IMR-90 (cell line): ENCODE data around the gene KCNG4. TPM values are rescaled to one million over a fixed set of nuclear protein-coding genes. Genes with fewer than 3 reads are reported as not detected.

Source experiments
- ATAC-seq: fragments of 200-7000 bp; cut with Tn5 transposase; 2 replicates; pipeline ENCODE4 v1.9.1; 2020; ENCODE audit warnings: low read depth, mild to moderate bottlenecking, moderate library complexity
- BruUV-seq: library from RNA; stranded (reverse); fragments of 400-500 nt; replicated peaks from 2 replicates; lab custom pipeline; 2021; lab: Mats Ljungman, UMichigan
- CTCF ChIA-PET: fragments of 300-600 bp; formaldehyde crosslinking; extraction: SDS; loops from one replicate; lab custom pipeline; 2021; ENCODE audit warnings: antibody characterized with exemption; lab: Yijun Ruan, JAX
- POLR2A ChIA-PET: fragments of 300-600 bp; sonication (Branson Sonifier 250); formaldehyde crosslinking; loops from one replicate; lab custom pipeline; 2022; ENCODE audit warnings: antibody characterized with exemption; ENCODE audit not compliant: unreplicated experiment; lab: Charles Lee
- DNase-seq: peaks from one replicate; pipeline ENCODE4 v3.0.0; 2013
- H2AFZ ChIP-seq: replicated peaks from 2 replicates; pipeline ENCODE3; 2013; ENCODE audit warnings: low read length, mild to moderate bottlenecking; ENCODE audit not compliant: poor library complexity
- H2AK5ac ChIP-seq: 2 replicates; pipeline ENCODE4 v1.6.1; 2013; ENCODE audit warnings: low read depth, low read length, inconsistent platforms
- H2AK9ac ChIP-seq: replicated peaks from 2 replicates; pipeline ENCODE3; 2013; ENCODE audit warnings: mild to moderate bottlenecking, low read depth, low read length, moderate library complexity; ENCODE audit not compliant: poor library complexity
- H2BK120ac ChIP-seq: 2 replicates; pipeline ENCODE4 v1.6.1; 2013; ENCODE audit warnings: low read depth, low read length, inconsistent platforms
- H2BK15ac ChIP-seq: 3 replicates; pipeline ENCODE4 v1.6.1; 2013; ENCODE audit warnings: low read depth, low read length, inconsistent platforms
- H2BK20ac ChIP-seq: 2 replicates; pipeline ENCODE4 v1.6.1; 2013; ENCODE audit warnings: low read depth, mild to moderate bottlenecking, inconsistent platforms, low read length, moderate library complexity
- H2BK5ac ChIP-seq: 2 replicates; pipeline ENCODE4 v1.6.1; 2013; ENCODE audit warnings: mild to moderate bottlenecking, low read depth, low read length, inconsistent platforms; ENCODE audit not compliant: poor library complexity, severe bottlenecking
- H3K14ac ChIP-seq: replicated peaks from 2 replicates; pipeline ENCODE4 v1.6.1; 2013; ENCODE audit warnings: low read depth, low read length, inconsistent platforms
- H3K18ac ChIP-seq: 2 replicates; pipeline ENCODE4 v1.6.1; 2013; ENCODE audit warnings: low read depth, low read length, control low read depth
- H3K23ac ChIP-seq: 2 replicates; pipeline ENCODE4 v1.6.1; 2013; ENCODE audit warnings: low read depth, low read length, inconsistent platforms
- H3K27ac ChIP-seq: 2 replicates; pipeline ENCODE4 v1.5.1; 2013; ENCODE audit warnings: mild to moderate bottlenecking, control low read depth, low read length; ENCODE audit not compliant: insufficient read depth
- H3K27me3 ChIP-seq: 2 replicates; pipeline ENCODE4 v1.6.1; 2013; ENCODE audit warnings: low read length; ENCODE audit not compliant: control insufficient read depth, insufficient read depth
- H3K36me3 ChIP-seq: 2 replicates; pipeline ENCODE4 v1.6.1; 2013; ENCODE audit warnings: low read length, mixed read lengths; ENCODE audit not compliant: control insufficient read depth, insufficient read depth
- H3K4ac ChIP-seq: 2 replicates; pipeline ENCODE4 v1.6.1; 2013; ENCODE audit warnings: low read depth, low read length, inconsistent platforms
- H3K4me1 ChIP-seq: 2 replicates; pipeline ENCODE4 v1.6.1; 2013; ENCODE audit warnings: low read length, mixed read lengths; ENCODE audit not compliant: control insufficient read depth, insufficient read depth
- H3K4me2 ChIP-seq: 2 replicates; pipeline ENCODE4 v1.6.1; 2013; ENCODE audit warnings: low read depth, mild to moderate bottlenecking, control low read depth, low read length, moderate library complexity
- H3K4me3 ChIP-seq: 2 replicates; pipeline ENCODE4 v1.5.1; 2013; ENCODE audit warnings: low read depth, mild to moderate bottlenecking, control low read depth, low read length, moderate library complexity; ENCODE audit not compliant: insufficient read depth
- H3K56ac ChIP-seq: 2 replicates; pipeline ENCODE4 v1.6.1; 2013; ENCODE audit warnings: low read length, inconsistent platforms; ENCODE audit not compliant: insufficient read depth; ENCODE audit errors: extremely low read depth
- H3K79me1 ChIP-seq, 2 experiments: 2 replicates each; pipeline ENCODE4 v1.6.1; 2013; ENCODE audit warnings: low read length in 2 of 2, inconsistent platforms in 1 of 2, low read depth in 1 of 2
- H3K9ac ChIP-seq: 2 replicates; pipeline ENCODE4 v1.6.1; 2013; ENCODE audit warnings: low read depth, low read length, control low read depth
- H3K9me1 ChIP-seq: 2 replicates; pipeline ENCODE4 v1.6.1; 2013; ENCODE audit warnings: low read length, inconsistent platforms; ENCODE audit not compliant: insufficient read depth
- H3K9me3 ChIP-seq: 2 replicates; pipeline ENCODE4 v1.6.1; 2013; ENCODE audit warnings: low read length; ENCODE audit not compliant: control insufficient read depth, insufficient read depth
- H4K20me1 ChIP-seq: 2 replicates; pipeline ENCODE4 v1.6.1; 2013; ENCODE audit warnings: low read length, inconsistent platforms; ENCODE audit not compliant: insufficient read depth
- H4K5ac ChIP-seq: 2 replicates; pipeline ENCODE4 v1.6.1; 2013; ENCODE audit warnings: mild to moderate bottlenecking, low read depth, low read length, control low read depth
- H4K8ac ChIP-seq, 2 experiments: 2 replicates each; pipeline ENCODE4 v1.6.1; 2013; ENCODE audit warnings: low read depth in 2 of 2, low read length in 2 of 2, control low read depth in 1 of 2, inconsistent platforms in 1 of 2
- H4K91ac ChIP-seq: 2 replicates; pipeline ENCODE4 v1.6.1; 2013; ENCODE audit warnings: low read depth, low read length, inconsistent platforms; ENCODE audit not compliant: insufficient read depth
- CTCF ChIP-seq: conservative IDR thresholded peaks from 2 replicates; pipeline ENCODE4 v1.5.1; 2012; ENCODE audit warnings: mild to moderate bottlenecking, low read depth, low read length, improper control_type of control experiment
- RFX5 ChIP-seq: IDR thresholded peaks from 2 replicates; pipeline ENCODE4 v1.8.0; 2012; ENCODE audit warnings: low read depth, mild to moderate bottlenecking, low read length, moderate library complexity
- SMC3 ChIP-seq: fragments of 150-350 bp; IDR thresholded peaks from 2 replicates; pipeline ENCODE4 v1.6.1; 2016; ENCODE audit warnings: low read depth, mild to moderate bottlenecking, antibody characterized with exemption, low read length, moderate library complexity
- WGBS, 2 experiments: methylation state at CpG; one replicate each; pipeline versions ENCODE4 v1.1.5 to v1.1.7; 2013; ENCODE audit warnings: missing lambda C conversion rate in 2 of 2; ENCODE audit not compliant: insufficient read length in 1 of 2; ENCODE audit errors: extremely low coverage in 2 of 2; 5-methylcytosine and 5-hydroxymethylcytosine counted together
- dilution Hi-C: fragments of 300-500 bp; cut with HindIII; formaldehyde crosslinking; loops from one replicate; pipeline ENCODE4 v1.14.3; 2018; ENCODE audit warnings: low sequenced_read_pairs; ENCODE audit not compliant: unreplicated experiment
- in situ Hi-C: fragments of 300-500 bp; cut with MboI; formaldehyde crosslinking; loops from 3 replicates; pipeline ENCODE4 v1.14.3; 2019; ENCODE audit warnings: low sequenced_read_pairs, inconsistent platforms, mixed read lengths
- intact Hi-C: fragments of 100-400 bp; cut with micrococcal nuclease; formaldehyde crosslinking; loops from 2 replicates; pipeline ENCODE4 v1.10.0; 2022
- polyA plus RNA-seq, 3 experiments: library from polyadenylated mRNA; depleted of rRNA; stranded (reverse); fragments of >200 nt; gene quantifications; 2 replicates each; pipeline ENCODE4 v1.2.3, GENCODE V29; 2012; ENCODE audit warnings: low replicate concordance in 1 of 3
- total RNA-seq: library from RNA; depleted of rRNA; stranded (reverse); fragments of >200 nt; gene quantifications from 2 replicates; pipeline ENCODE4 v1.2.3, GENCODE V29; 2012

The KCNG4 gene
- total and polyA plus RNA-seq, 2 of the 4 experiments (the other 2 are of a cell fraction), result not detected

DNA sequence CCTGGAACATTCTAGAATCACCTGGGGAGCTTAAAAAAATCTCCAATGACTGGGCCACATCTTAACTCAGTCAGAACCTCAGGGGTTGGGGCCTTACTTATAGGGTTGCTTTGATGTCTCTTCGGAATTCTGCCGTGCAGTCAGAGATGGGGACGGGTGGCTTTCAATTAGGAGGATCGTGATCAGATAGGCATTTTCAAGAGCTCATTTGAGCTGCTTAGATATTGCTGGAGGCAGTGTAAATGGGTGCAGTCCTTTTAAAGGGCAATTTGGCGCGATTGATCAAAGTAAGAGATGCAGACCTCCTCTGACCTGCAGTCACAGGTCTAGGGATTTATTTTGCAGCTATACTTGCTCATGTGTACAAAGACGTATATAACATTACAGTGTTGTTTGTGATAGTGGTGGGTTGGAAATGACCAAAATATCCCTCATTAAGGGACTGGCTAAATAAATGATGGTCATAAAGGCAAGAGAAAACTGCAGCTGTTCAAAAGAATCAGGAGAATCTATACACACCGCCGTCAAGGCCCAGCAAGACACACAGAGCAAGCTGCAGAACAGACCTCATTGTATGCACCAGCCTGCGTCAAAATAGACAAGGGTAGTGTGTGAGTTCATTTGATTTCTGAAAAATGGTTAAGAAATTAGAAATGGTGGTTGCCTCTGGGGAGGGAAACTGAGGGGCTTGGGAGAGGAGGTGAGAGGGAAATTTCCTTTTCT is 6.3 kb upstream of the KCNG4 start:
- CTCF ChIA-PET, result no interaction called here
- H2AFZ ChIP-seq, result no peak overlapping the region
- H4K5ac ChIP-seq, result no peak overlapping the region
- no peak overlapping the region for H2AK9ac ChIP-seq
- H3K27me3 ChIP-seq, result peaks cover 67% of the 10 kb centered on the region
- H3K18ac ChIP-seq, result no peak overlapping the region
- in situ Hi-C loops, result no loop called here
- no peak overlapping the region for H4K91ac ChIP-seq
- H3K4ac ChIP-seq, result no peak overlapping the region
- TF ChIP-seq SMC3 (no peak), CTCF (no peak), RFX5 (no peak)
- H3K4me2 ChIP-seq, result no peak overlapping the region
- H3K9ac ChIP-seq, result no peak overlapping the region
- no peak for ATAC-seq
- no peak overlapping the region for H2BK120ac ChIP-seq
- H3K4me1 ChIP-seq, result no peaks in the 10 kb centered on the region
- no peak for DNase-seq
- H3K27ac ChIP-seq, result no peak overlapping the region
- H4K20me1 ChIP-seq, result no peaks in the 10 kb centered on the region
- no TSS peak for BruUV-seq
- no peaks in the 10 kb centered on the region for H3K36me3 ChIP-seq
- H3K9me1 ChIP-seq, result no peaks in the 10 kb centered on the region
- POLR2A ChIA-PET, result no interaction called here
- no peak overlapping the region for H2AK5ac ChIP-seq
- H3K9me3 ChIP-seq, result peaks cover 7% of the 10 kb centered on the region
- H4K8ac ChIP-seq, result no peak overlapping the region
- H3K14ac ChIP-seq, result no peak overlapping the region
- no peak overlapping the region for H3K4me3 ChIP-seq
- dilution Hi-C loops, result no loop called here
- H3K23ac ChIP-seq, result no peak overlapping the region
- intact Hi-C loops, result no loop called here
- no peak overlapping the region for H2BK20ac ChIP-seq
- no peaks in the 10 kb centered on the region for H3K79me1 ChIP-seq
- no peak overlapping the region for H2BK15ac ChIP-seq
- no peak overlapping the region for H2BK5ac ChIP-seq
- 74% methylated on average over 4 of the region's 10 CpGs; no CpG with 5 or more reads in 1 of the 2 experiments for WGBS, 2 experiments
- H3K56ac ChIP-seq, result no peak overlapping the region
